Heart left ventricle (tissue), 16 donors: ENCODE data around the gene GALNT2. TPM values are rescaled to one million over a fixed set of nuclear protein-coding genes. Genes with fewer than 3 reads are reported as not detected.

ENCODE experiments used
- ATAC-seq, 4 donors: fragments of 200-7000 bp; cut with Tn5 transposase; one replicate each; pipeline ENCODE4 v1.9.1; 2020 to 2022; ENCODE audit warnings: moderate library complexity in 4 of 4, mild to moderate bottlenecking in 3 of 4, moderate number of reproducible peaks in 1 of 4
- DNase-seq, 5 donors: peaks; one replicate each; pipeline ENCODE4 v3.0.0-alpha.2; 2020
- H3K27ac ChIP-seq, 12 donors: fragments of 200-600 bp; sonication (generic) in 4 of 12; one replicate each; pipeline versions ENCODE4 v1.5.0 to v1.8.0; 2016 to 2022; ENCODE audit warnings: mild to moderate bottlenecking in 2 of 12
- H3K27me3 ChIP-seq, 9 donors: fragments of 200-600 bp; sonication (generic) in 2 of 9; one replicate each; pipeline versions ENCODE4 v1.5.1 to v1.8.0; 2016 to 2022; ENCODE audit warnings: mild to moderate bottlenecking in 3 of 9
- H3K36me3 ChIP-seq, 9 donors: fragments of 200-600 bp; sonication (generic) in 2 of 9; one replicate each; pipeline versions ENCODE4 v1.5.0 to v1.8.0; 2018 to 2022; ENCODE audit warnings: mild to moderate bottlenecking in 2 of 9
- H3K4me1 ChIP-seq, 12 donors: fragments of 200-600 bp; sonication (generic) in 4 of 12; one replicate each; pipeline versions ENCODE4 v1.5.0 to v1.8.0; 2016 to 2022; ENCODE audit warnings: mild to moderate bottlenecking in 3 of 12
- H3K4me3 ChIP-seq, 12 donors: fragments of 200-600 bp; sonication (generic) in 4 of 12; one replicate each; pipeline versions ENCODE4 v1.5.0 to v1.8.0; 2017 to 2022; ENCODE audit warnings: mild to moderate bottlenecking in 9 of 12, moderate library complexity in 4 of 12
- H3K9me3 ChIP-seq, 12 donors: fragments of 200-600 bp; sonication (generic) in 4 of 12; one replicate each; pipeline versions ENCODE4 v1.5.0 to v1.8.0; 2016 to 2022; ENCODE audit warnings: mild to moderate bottlenecking in 1 of 12
- CTCF ChIP-seq, 12 donors: fragments of 200-600 bp; sonication (generic) in 4 of 12; IDR thresholded peaks; one replicate each; pipeline versions ENCODE4 v1.5.0 to v1.8.0; 2018 to 2022; ENCODE audit warnings: antibody characterized with exemption in 12 of 12, mild to moderate bottlenecking in 5 of 12
- POLR2A ChIP-seq, 2 donors: fragments of 450-650 bp; IDR thresholded peaks; one replicate each; pipeline ENCODE4 v1.6.1; 2017; ENCODE audit warnings: antibody characterized with exemption in 2 of 2, mild to moderate bottlenecking in 2 of 2, moderate library complexity in 2 of 2
- WGBS, 4 donors: extraction: QIAGEN DNeasy Blood & Tissue Kit in 2 of 4; methylation state at CpG; one replicate each; pipeline versions ENCODE4 v1.1.5 to v1.1.7; 2013 to 2018; 5-methylcytosine and 5-hydroxymethylcytosine counted together
- intact Hi-C, 10 donors: fragments of 100-400 bp; cut with DNase I; formaldehyde crosslinking; loops; one replicate each; pipeline versions ENCODE4 v1.11.1 to v1.14.2; 2022
- polyA plus RNA-seq, 2 donors: library from polyadenylated mRNA; stranded (reverse); fragments of 200-250 nt; gene quantifications; one replicate each; pipeline ENCODE4 v1.2.3, GENCODE V29; 2013
- total RNA-seq, 9 donors: library from RNA; depleted of rRNA in 2 of 9; stranded (reverse); fragments of >200 nt in 2 of 9; fragmentation: NEBNext Ultra II Directional in 3 of 9; extraction: Animal tissue kit (Norgen Biotek cat#: 25700) in 3 of 9; gene quantifications; one replicate each; pipeline versions ENCODE4 v1.1.0 to v1.2.4, GENCODE V29; 2016 to 2023
- donor health status: ischemic (EF 13 %, LVEDD 7.1; RV severe dilation, severe dysfunction).
- donor health status: healthy with polysubstance abuse.
- donor health status: DM: no; HTN: yes; CAD: no.
- donor health status: DM: no; HTN: no; CAD: no.
- donor health status: ischemic (EF 25% LVEDD 6.9; RV normal size, moderate dysfunction).
- donor health status: ischemic (EF 25% LVEDD 5.7; RV mildly dilated, moderate dysfunction).
- donor health status: healthy.
- donor health status: DM: yes; HTN: yes; CAD: no.
- donor health status: ischemic (EF 35%, LVEDD 5.7; RV mildly dilated, moderate dysfunction).
- donor health status: nonischemic (EF 11% LVEDD 7.7; RV severe dilation, severe dysfunction).
- donor health status: DM: yes; HTN: yes; CAD: no.
- donor health status: PGD.
- donor health status: ischemic (EF 29% LVEDD 5.4; RV normal size, mild dysfunction).
- donor health status: nonischemic (EF 23%, LVEDD 6.1; RV moderate dilation, normal function).

Gene GALNT2
- total and polyA plus RNA-seq, 11 donors = 10.1 to 44.9 (median 31.6) TPM

GRCh38 chr1:230136453-230137336 lies 69.7 kb downstream of the GALNT2 start:
- 50 to 65% (median 52%) methylated on average over 31 to 34 of the region's 34 CpGs for WGBS, 4 donors
- no peak for DNase-seq
- peak overlapping the region in 4 of 12 donors; percentile 14 to 40 (median 24) for H3K4me3 ChIP-seq
- H3K4me1 ChIP-seq = peaks cover 0 to 58% (median 36%) of the 10 kb centered on the region in 12 donors
- no peaks in the 10 kb centered on the region for H3K27me3 ChIP-seq
- no peaks in the 10 kb centered on the region for H3K36me3 ChIP-seq
- intact Hi-C loops = no loop called here
- peak; percentile 24 to 64 (median 45) for ATAC-seq
- H3K9me3 ChIP-seq = no peaks in the 10 kb centered on the region
- TF ChIP-seq POLR2A (IDR thresholded peaks at IDR 0.05) (no peak), CTCF (IDR thresholded peaks at IDR 0.05) (no peak)
- peak overlapping the region in 3 of 12 donors; percentile 10 to 62 (median 47) for H3K27ac ChIP-seq

- Histone ChIP-seq H3K9me3 (no peaks in the 10 kb centered on the region), H3K4me1 (peaks cover 1 to 60% (median 40%) of the 10 kb centered on the region in 12 donors), H3K27ac (peak overlapping the region in 2 of 12 donors; percentile 47 to 62), H3K4me3 (no peak overlapping the region), H3K36me3 (no peaks in the 10 kb centered on the region), H3K27me3 (no peaks in the 10 kb centered on the region)
- ATAC-seq (peak in 2 of 4 donors; percentile 7 to 10), DNase-seq (no peak)
- WGBS, 4 donors = 38 to 47% (median 40%) methylated on average over 4 of the region's 4 CpGs
- TF ChIP-seq POLR2A (IDR thresholded peaks at IDR 0.05) (no peak), CTCF (IDR thresholded peaks at IDR 0.05) (no peak)
- intact Hi-C loops = no loop called here
Observed at GRCh38 chr1:230137337-230137815, 70.3 kb downstream of the GALNT2 start.

GRCh38 chr1:230138561-230139239 lies 71.7 kb downstream of the GALNT2 start:
- Histone ChIP-seq H3K9me3 (no peaks in the 10 kb centered on the region), H3K4me3 (no peak overlapping the region), H3K36me3 (no peaks in the 10 kb centered on the region), H3K27ac (no peak overlapping the region), H3K4me1 (peaks cover 3 to 67% (median 53%) of the 10 kb centered on the region in 12 donors), H3K27me3 (no peaks in the 10 kb centered on the region)
- ATAC-seq = no peak
- 86 to 92% (median 89%) methylated on average over 7 of the region's 7 CpGs for WGBS, 4 donors
- intact Hi-C loops = no loop called here
- TF ChIP-seq POLR2A (IDR thresholded peaks at IDR 0.05) (no peak), CTCF (IDR thresholded peaks at IDR 0.05) (no peak)
- DNase-seq = no peak

- Histone ChIP-seq H3K9me3 (no peaks in the 10 kb centered on the region), H3K4me1 (peaks cover 3 to 73% (median 59%) of the 10 kb centered on the region in 12 donors), H3K27ac (no peak overlapping the region), H3K27me3 (no peaks in the 10 kb centered on the region), H3K4me3 (no peak overlapping the region), H3K36me3 (no peaks in the 10 kb centered on the region)
- TF ChIP-seq POLR2A (IDR thresholded peaks at IDR 0.05) (no peak), CTCF (IDR thresholded peaks at IDR 0.05) (no peak)
- DNase-seq (no peak), ATAC-seq (no peak)
- intact Hi-C loops = no loop called here
- WGBS, 4 donors = 74 to 88% (median 85%) methylated on average over 4 of the region's 4 CpGs
Observed at GRCh38 chr1:230139315-230139714, 72.3 kb downstream of the GALNT2 start.
